SK-MEL-5 (cell line): ENCODE measurements around the gene NSUN7. TPM values are rescaled to one million over a fixed set of nuclear protein-coding genes. Genes with fewer than 3 reads are reported as not detected.
"Not testable (repeated sequence)": the region's sequence is repeated elsewhere in the genome, so short reads cannot be mapped to it uniquely, and the experiment has no call there.

Source experiments
- DNase-seq: peaks from one replicate; pipeline ENCODE4 v3.0.0-alpha.2; 2016; ENCODE audit warnings: low read depth, low spot score
- in situ Hi-C: cut with HindIII; loops from 2 replicates; pipeline ENCODE4 v1.10.0; 2016; ENCODE audit warnings: low sequenced_read_pairs, high pct_unique_total_duplicates, low pct_unique_long_range_greater_than_20kb
- total RNA-seq: library from RNA; depleted of rRNA; stranded (reverse); fragments of >200 nt; shearing (Covaris generic); gene quantifications from 2 replicates; pipeline ENCODE4 v1.2.3, GENCODE V29; 2014

Gene NSUN7
- total RNA-seq, 1 experiment from 2014 or later = not detected

DNA sequence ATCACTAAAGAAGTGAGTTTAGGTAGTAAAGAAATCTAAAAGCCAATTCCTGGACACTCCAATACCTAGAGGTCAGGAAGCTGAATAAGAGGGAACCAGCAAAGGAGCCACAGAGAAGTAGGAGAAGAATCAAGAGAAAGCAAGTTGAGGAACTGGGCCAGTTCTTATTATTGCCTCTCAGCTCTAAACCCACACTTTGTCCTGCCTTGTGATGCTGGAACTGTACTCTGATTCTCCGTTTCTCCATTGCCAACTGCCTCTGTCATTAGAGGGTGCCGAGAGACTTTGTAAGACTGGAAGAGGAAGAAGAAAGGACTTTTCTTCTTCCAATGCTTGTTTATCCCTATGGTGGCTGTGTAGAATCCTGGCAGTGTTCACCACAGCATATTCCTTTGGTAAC, 38.6 kb downstream of the NSUN7 start:
- DNase-seq = no peak
- in situ Hi-C loops = no loop called here

GRCh38 chr4:40789031-40789430, 39.3 kb downstream of the NSUN7 start:
- DNase-seq = no peak
- in situ Hi-C loops = no loop called here

GRCh38 chr4:40789771-40790170, 40.0 kb downstream of the NSUN7 start:
- no peak for DNase-seq
- in situ Hi-C loops = no loop called here

DNA sequence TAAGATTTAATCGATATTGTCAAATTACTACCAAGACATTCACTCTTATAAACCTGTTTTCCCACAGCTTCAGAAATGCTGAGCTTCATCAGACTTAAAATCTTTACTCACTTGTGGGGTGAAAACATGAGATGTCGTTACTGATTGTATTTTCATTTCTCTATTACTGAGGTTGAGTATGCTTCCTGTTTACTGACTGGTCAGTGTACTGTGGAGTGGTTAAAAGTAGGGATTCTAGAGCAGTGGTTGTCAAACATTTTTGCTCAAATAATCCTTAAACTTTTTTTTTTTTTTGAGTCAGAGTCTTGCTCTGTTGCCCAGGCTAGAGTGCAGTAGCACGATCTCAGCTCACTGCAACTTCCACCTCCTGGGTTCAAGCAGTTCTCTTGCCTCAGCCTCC, 50.3 kb downstream of the NSUN7 start:
- in situ Hi-C loops = no loop called here
- no peak for DNase-seq

GRCh38 chr4:40804598-40804997, 54.8 kb downstream of the NSUN7 start:
- in situ Hi-C loops = no loop called here
- no peak for DNase-seq

DNA sequence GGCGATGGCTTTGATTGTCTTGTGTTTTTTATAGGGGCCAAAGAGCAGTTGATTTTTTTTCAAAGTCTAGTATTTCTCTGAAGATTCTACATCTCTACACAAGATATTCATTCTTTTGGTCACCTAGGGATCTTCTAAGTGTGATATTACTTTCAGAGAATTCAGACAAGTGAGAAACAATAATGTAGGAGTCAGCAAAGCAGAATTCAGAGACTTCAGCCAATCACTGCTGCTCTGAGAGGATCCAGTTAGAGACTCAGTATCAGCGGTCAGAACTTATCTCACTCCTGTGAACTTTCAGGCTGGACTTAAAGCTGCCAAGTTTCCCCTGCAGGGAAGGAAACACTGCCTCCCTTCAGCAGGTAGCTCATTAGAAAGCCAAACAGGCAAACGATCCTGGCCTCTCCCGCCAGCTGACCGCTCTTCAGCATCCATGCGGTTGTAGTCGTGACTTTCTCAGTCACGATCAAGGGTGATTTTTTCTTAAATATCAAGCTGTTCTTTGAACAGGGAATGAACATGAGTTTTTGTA, 59.2 kb downstream of the NSUN7 start:
- no peak for DNase-seq
- in situ Hi-C loops = no loop called here

GRCh38 chr4:40811956-40812355, 62.2 kb downstream of the NSUN7 start:
- in situ Hi-C loops = no loop called here
- DNase-seq = no peak

GRCh38 chr4:40812386-40812785, 62.6 kb downstream of the NSUN7 start:
- in situ Hi-C loops = no loop called here
- peak; percentile 26 for DNase-seq

GRCh38 chr4:40812856-40813255, 63.1 kb downstream of the NSUN7 start:
- in situ Hi-C loops = no loop called here
- DNase-seq = no peak

DNA sequence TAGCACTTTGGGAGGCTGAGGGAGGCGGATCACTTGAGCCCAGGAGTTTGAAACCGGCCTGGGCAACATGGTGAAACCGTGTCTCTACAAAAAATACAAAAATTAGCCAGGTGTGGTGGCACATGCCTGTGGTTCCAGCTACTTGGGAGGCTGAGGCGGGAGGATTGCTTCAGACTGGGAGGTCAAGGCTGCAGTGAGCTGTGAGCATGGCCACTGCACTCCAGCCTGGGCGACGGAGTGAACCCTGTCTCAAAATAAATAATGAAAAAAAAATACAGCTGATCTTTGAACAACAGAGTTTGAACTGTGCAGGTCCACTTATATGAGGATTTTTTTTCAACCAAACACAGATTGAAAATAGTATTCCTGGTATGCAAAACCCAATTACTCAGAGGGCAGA, 67.4 kb downstream of the NSUN7 start:
- in situ Hi-C loops, DNase-seq: not testable (repeated sequence)

GRCh38 chr4:40820101-40820500, 70.3 kb downstream of the NSUN7 start:
- no peak for DNase-seq
- in situ Hi-C loops = no loop called here

DNA sequence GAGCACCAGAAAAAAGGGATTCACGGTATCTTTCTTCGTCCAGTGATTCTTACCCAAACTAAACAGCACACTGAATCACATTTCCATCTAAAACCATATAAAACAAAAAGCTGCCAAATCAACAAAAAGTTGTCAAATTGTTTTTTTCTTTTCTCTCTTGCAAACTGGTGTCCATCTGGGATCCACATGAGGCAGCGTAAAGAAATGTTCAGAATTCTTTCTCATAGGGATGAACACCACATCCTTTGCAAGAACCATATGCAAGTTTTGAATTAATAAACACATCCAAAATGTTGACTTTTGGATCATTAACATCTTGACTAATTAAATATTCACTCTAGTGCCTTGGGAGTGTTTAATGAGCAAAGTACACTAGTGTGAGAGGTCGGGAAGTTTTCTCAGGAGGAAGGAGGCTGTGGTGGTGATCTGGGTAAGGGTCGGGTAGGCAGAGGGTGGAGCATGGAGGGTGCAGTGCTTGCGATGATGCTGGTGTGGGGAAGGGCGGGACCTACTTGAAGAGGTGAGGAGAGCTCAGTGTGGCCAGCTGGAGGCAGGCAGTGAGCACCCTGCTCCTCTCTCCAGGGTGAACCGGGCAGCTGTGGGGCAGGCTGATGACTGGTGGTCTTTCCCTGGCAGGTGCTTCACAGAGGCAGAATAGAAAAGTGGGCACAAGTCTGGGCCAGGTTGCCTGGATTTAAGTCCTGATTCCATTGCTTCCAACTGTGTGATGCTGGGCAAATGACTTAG, 72.8 kb downstream of the NSUN7 start:
- DNase-seq = no peak
- in situ Hi-C loops = no loop called here

GRCh38 chr4:40825014-40825838, 75.5 kb downstream of the NSUN7 start:
- DNase-seq = no peak
- in situ Hi-C loops = no loop called here

GRCh38 chr4:40826821-40827220, 77.1 kb downstream of the NSUN7 start:
- in situ Hi-C loops = no loop called here
- DNase-seq = no peak

GRCh38 chr4:40827758-40828157, 78.0 kb downstream of the NSUN7 start:
- in situ Hi-C loops = no loop called here
- no peak for DNase-seq

DNA sequence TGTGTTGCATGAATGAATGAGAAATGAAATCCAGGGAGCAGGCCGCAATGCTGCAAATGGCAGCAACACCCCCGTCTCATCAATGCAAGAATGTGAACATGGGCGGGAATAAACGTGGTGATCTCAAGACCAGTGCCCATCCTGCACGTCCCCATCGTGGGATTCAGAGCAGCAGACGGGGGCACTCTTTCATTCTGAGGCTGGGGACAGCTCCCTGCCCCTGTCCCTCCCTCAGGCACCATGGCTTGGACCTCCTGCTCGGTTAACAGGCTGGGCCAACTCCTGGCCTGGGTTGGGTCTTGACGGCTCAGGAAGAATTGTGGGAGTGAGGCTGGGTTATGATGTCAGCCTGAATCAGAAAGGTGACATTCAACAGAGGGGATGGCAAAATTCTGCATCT, 78.9 kb downstream of the NSUN7 start:
- no peak for DNase-seq
- in situ Hi-C loops = no loop called here

- in situ Hi-C loops = no loop called here
- no peak for DNase-seq
Measured at GRCh38 chr4:40829586-40829985, 79.8 kb downstream of the NSUN7 start.

DNA sequence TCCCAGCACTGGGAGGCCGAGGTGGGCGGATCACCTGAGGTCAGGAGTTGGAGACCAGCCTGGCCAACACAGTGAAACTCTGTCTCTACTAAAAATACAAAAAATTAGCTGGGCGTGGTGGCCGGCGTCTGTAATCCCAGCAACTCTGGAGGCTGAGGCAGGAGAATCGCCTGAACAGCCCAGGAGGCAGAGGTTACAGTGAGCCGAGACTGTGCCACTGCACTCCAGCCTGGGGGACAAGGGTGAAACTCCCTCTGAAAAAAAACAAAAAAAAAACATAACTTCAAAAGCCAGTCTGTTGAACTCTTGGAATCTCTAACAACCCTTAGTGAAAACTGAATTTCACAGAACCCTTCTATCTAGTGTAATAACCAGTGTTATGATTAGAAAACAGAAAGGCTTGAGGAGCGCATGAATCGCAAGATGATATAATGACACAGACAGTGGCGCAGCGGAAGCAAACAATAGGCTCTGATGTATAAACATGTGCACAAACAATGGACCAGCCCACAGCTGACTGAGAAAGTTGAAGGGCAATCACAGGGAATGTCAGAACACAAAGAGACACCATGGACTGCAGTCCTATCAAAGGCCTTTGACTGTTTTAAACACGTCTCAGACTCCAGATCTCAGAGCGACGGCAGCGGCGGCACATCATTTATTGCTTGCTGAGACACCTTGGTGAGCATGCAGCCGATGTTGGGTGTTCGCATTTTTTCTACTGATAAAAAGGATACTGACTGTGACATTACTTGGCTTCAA, 81.6 kb downstream of the NSUN7 start:
- no peak for DNase-seq
- in situ Hi-C loops = no loop called here
